Right ventricle myocardium superior (tissue), 1 donor: Measurements from ENCODE around the gene DENND1B. TPM values are rescaled to one million over a fixed set of nuclear protein-coding genes. Genes with fewer than 3 reads are reported as not detected.
"Not testable (repeated sequence)": the region's sequence is repeated elsewhere in the genome, so short reads cannot be mapped to it uniquely, and the experiment has no call there.

Experiments used
- ATAC-seq: fragments of 200-7000 bp; cut with Tn5 transposase; one replicate; pipeline ENCODE4 v1.9.1; 2020; ENCODE audit warnings: mild to moderate bottlenecking; ENCODE audit not compliant: poor library complexity
- DNase-seq: peaks from one replicate; pipeline ENCODE4 v3.0.0-alpha.2; 2020
- intact Hi-C: fragments of 100-400 bp; cut with DNase I; formaldehyde crosslinking; loops from one replicate; pipeline ENCODE4 v1.11.2; 2022
- total RNA-seq: library from RNA; stranded (reverse); fragmentation: NEBNext Ultra II Directional; extraction: Animal tissue kit (Norgen Biotek cat#: 25700); gene quantifications from one replicate; pipeline ENCODE4 v1.2.1, GENCODE V29; 2021
- donor health status: DM: no; HTN: yes; CAD: no; lungs with severe emphysema.

The DENND1B gene
- total RNA-seq, 1 donor from 2014 or later, result 20.9 TPM

GRCh38 chr1:197763769-197764168 is 11.5 kb downstream of the DENND1B start:
- no peak for ATAC-seq
- DNase-seq, result no peak
- intact Hi-C loops, result no loop called here

- ATAC-seq, result no peak
- intact Hi-C loops, result no loop called here
- DNase-seq, result no peak
Measured at GRCh38 chr1:197763307-197763706, 12.0 kb downstream of the DENND1B start.

GRCh38 chr1:197761654-197762053 is 13.6 kb downstream of the DENND1B start:
- no peak for ATAC-seq
- DNase-seq, result no peak

GRCh38 chr1:197755553-197755952 is 19.7 kb downstream of the DENND1B start:
- ATAC-seq, intact Hi-C loops, DNase-seq: not testable (repeated sequence)

More at GRCh38 chr1:197761654-197762053, 13.6 kb downstream of the DENND1B start:
- intact Hi-C loops, result no loop called here

GRCh38 chr1:197752652-197753164 is 22.6 kb downstream of the DENND1B start:
- DNase-seq, ATAC-seq, intact Hi-C loops: not testable (repeated sequence)

GRCh38 chr1:197750366-197750765 is 24.9 kb downstream of the DENND1B start:
- no peak for ATAC-seq
- intact Hi-C loops, result no loop called here
- no peak for DNase-seq

- intact Hi-C loops, result no loop called here
- ATAC-seq (no peak), DNase-seq (no peak)
Measured at GRCh38 chr1:197745911-197746310, 29.4 kb downstream of the DENND1B start.

GRCh38 chr1:197744979-197745378 is 30.3 kb downstream of the DENND1B start:
- no peak for ATAC-seq
- no peak for DNase-seq
- intact Hi-C loops, result no loop called here

GRCh38 chr1:197743578-197743977 is 31.7 kb downstream of the DENND1B start:
- no peak for ATAC-seq
- intact Hi-C loops, result no loop called here
- DNase-seq, result no peak

GRCh38 chr1:197740992-197741391 is 34.3 kb downstream of the DENND1B start:
- DNase-seq (no peak), ATAC-seq (no peak)
- intact Hi-C loops, result no loop called here

GRCh38 chr1:197738927-197739326 is 36.4 kb downstream of the DENND1B start:
- intact Hi-C loops, result no loop called here
- no peak for ATAC-seq

GRCh38 chr1:197737916-197738315 is 37.4 kb downstream of the DENND1B start:
- intact Hi-C loops, result no loop called here
- no peak for DNase-seq
- no peak for ATAC-seq

More at GRCh38 chr1:197738927-197739326, 36.4 kb downstream of the DENND1B start:
- no peak for DNase-seq

GRCh38 chr1:197736685-197737084 is 38.6 kb downstream of the DENND1B start:
- DNase-seq (no peak), ATAC-seq (no peak)
- intact Hi-C loops, result no loop called here

GRCh38 chr1:197735461-197735860 is 39.8 kb downstream of the DENND1B start:
- DNase-seq, result no peak
- no peak for ATAC-seq
- intact Hi-C loops, result no loop called here

GRCh38 chr1:197733324-197733723 is 42.0 kb downstream of the DENND1B start:
- ATAC-seq (no peak), DNase-seq (no peak)
- intact Hi-C loops, result no loop called here

GRCh38 chr1:197732187-197732586 is 43.1 kb downstream of the DENND1B start:
- no peak for DNase-seq
- intact Hi-C loops, result no loop called here
- no peak for ATAC-seq

- intact Hi-C loops, result no loop called here
- DNase-seq, result no peak
- no peak for ATAC-seq
Measured at GRCh38 chr1:197731449-197731848, 43.8 kb downstream of the DENND1B start.

- DNase-seq (no peak), ATAC-seq (no peak)
- intact Hi-C loops, result no loop called here
Measured at GRCh38 chr1:197725976-197726375, 49.3 kb downstream of the DENND1B start.

- no peak for ATAC-seq
- no peak for DNase-seq
- intact Hi-C loops, result no loop called here
Measured at GRCh38 chr1:197725044-197725443, 50.2 kb downstream of the DENND1B start.

- ATAC-seq (no peak), DNase-seq (no peak)
- intact Hi-C loops, result no loop called here
Measured at GRCh38 chr1:197715806-197716205, 59.5 kb downstream of the DENND1B start.

- no peak for DNase-seq
- no peak for ATAC-seq
- intact Hi-C loops, result no loop called here
Measured at GRCh38 chr1:197706601-197707000, 68.7 kb downstream of the DENND1B start.
